Panc1 (cell line): ENCODE results near the gene ARHGEF6. TPM values are rescaled to one million over a fixed set of nuclear protein-coding genes. Genes with fewer than 3 reads are reported as not detected.

Experiments used
- ATAC-seq: fragments of 200-7000 bp; cut with Tn5 transposase; 2 replicates; pipeline ENCODE4 v1.9.1; 2020; ENCODE audit warnings: mild to moderate bottlenecking, moderate library complexity
- BruUV-seq: library from RNA; stranded (reverse); fragments of 400-500 nt; replicated peaks from 2 replicates; lab custom pipeline; 2021; lab: Mats Ljungman, UMichigan
- CTCF ChIA-PET: fragments of 300-600 bp; sonication (Branson Sonifier 250); formaldehyde crosslinking; loops from one replicate; lab custom pipeline; 2022; ENCODE audit warnings: antibody characterized with exemption; lab: Charles Lee
- POLR2A ChIA-PET: fragments of 300-600 bp; sonication (Branson Sonifier 250); formaldehyde crosslinking; loops from one replicate; lab custom pipeline; 2022; ENCODE audit warnings: antibody characterized with exemption; lab: Charles Lee
- DNase-seq: peaks from one replicate; pipeline ENCODE4 v3.0.0-alpha.2; 2010; ENCODE audit warnings: low read depth, low spot score
- H3K27ac ChIP-seq: 2 replicates; pipeline ENCODE4 v1.5.1; 2011; ENCODE audit warnings: mild to moderate bottlenecking, low read length, inconsistent platforms
- H3K27me3 ChIP-seq: fragments of 200-500 bp; sonication (Bioruptor generic); 2 replicates; pipeline ENCODE4 v1.6.0; 2014; ENCODE audit warnings: low read length, inconsistent platforms; ENCODE audit not compliant: control insufficient read depth, insufficient read depth
- H3K36me3 ChIP-seq: fragments of 200-500 bp; sonication (Bioruptor generic); 2 replicates; pipeline ENCODE4 v1.5.1; 2014; ENCODE audit warnings: inconsistent platforms, mild to moderate bottlenecking, low read length, moderate library complexity; ENCODE audit not compliant: control insufficient read depth, insufficient read depth
- H3K4me1 ChIP-seq: 2 replicates; pipeline ENCODE4 v1.5.1; 2011; ENCODE audit warnings: inconsistent platforms, mild to moderate bottlenecking, low read length, moderate library complexity; ENCODE audit not compliant: control insufficient read depth, insufficient read depth
- H3K4me3 ChIP-seq, 2 experiments: 2 replicates each; pipeline ENCODE4 v1.5.1; 2011 to 2012; ENCODE audit warnings: low read depth in 2 of 2, low read length in 2 of 2, mild to moderate bottlenecking in 2 of 2, inconsistent platforms in 1 of 2, moderate library complexity in 1 of 2
- H3K9me3 ChIP-seq: fragments of 200-500 bp; sonication (Bioruptor generic); 2 replicates; pipeline ENCODE4 v1.5.1; 2014; ENCODE audit warnings: low read depth, mild to moderate bottlenecking, inconsistent platforms, low read length, moderate library complexity; ENCODE audit not compliant: control insufficient read depth, insufficient read depth
- POLR2AphosphoS5 ChIP-seq: IDR thresholded peaks from 2 replicates; pipeline ENCODE4 v1.6.1; 2012; ENCODE audit warnings: mild to moderate bottlenecking, low read depth, low read length, moderate library complexity
- SIN3A ChIP-seq: IDR thresholded peaks from 2 replicates; pipeline ENCODE4 v1.6.1; 2012; ENCODE audit warnings: low read depth, mild to moderate bottlenecking, low read length, moderate library complexity, borderline replicate concordance; ENCODE audit not compliant: insufficient read depth
- TCF7L2 ChIP-seq: IDR thresholded peaks from 2 replicates; pipeline ENCODE4 v1.6.1; 2011; ENCODE audit warnings: mild to moderate bottlenecking, low read depth, low read length, inconsistent platforms
- in situ Hi-C: cut with HindIII; loops from 2 replicates; pipeline ENCODE4 v1.10.0; 2016; ENCODE audit warnings: low sequenced_read_pairs, low pct_unique_long_range_greater_than_20kb
- intact Hi-C: fragments of 100-400 bp; cut with micrococcal nuclease; formaldehyde crosslinking; loops from one replicate; pipeline ENCODE4 v1.10.0; 2022; ENCODE audit not compliant: unreplicated experiment
- total RNA-seq: library from RNA; stranded (reverse); gene quantifications from one replicate; pipeline ENCODE4 v1.2.1, GENCODE V29; 2021; ENCODE audit not compliant: unreplicated experiment
- TF ChIP-seq, protein P1 (sequence below), 2 experiments: IDR thresholded peaks; 2 replicates each; pipeline ENCODE4 v1.6.1; 2011 to 2012; ENCODE audit warnings: low read depth in 2 of 2, control low read depth in 1 of 2, low read length in 1 of 2, mild to moderate bottlenecking in 1 of 2, moderate library complexity in 1 of 2; ENCODE audit not compliant: insufficient read depth in 1 of 2
- TF ChIP-seq, protein P2 (sequence below): fragments of 450-650 bp; IDR thresholded peaks from 2 replicates; pipeline ENCODE4 v1.5.1; 2017; ENCODE audit warnings: mild to moderate bottlenecking

ARHGEF6 gene
- total RNA-seq, 1 experiment from 2014 or later = 35.5 TPM

- ATAC-seq (no peak), DNase-seq (no peak)
- Histone ChIP-seq H3K4me1 (peaks cover 3% of the 10 kb centered on the region; the same call in 1 of the 2 replicates), H3K27ac (no peak overlapping the region), H3K4me3 (no peak overlapping the region), H3K36me3 (no peaks in the 10 kb centered on the region), H3K27me3 (no peaks in the 10 kb centered on the region), H3K9me3 (no peaks in the 10 kb centered on the region)
- ChIA-PET POLR2A (no interaction called here), CTCF (no interaction called here)
- intact Hi-C loops (no loop called here), in situ Hi-C loops (no loop called here)
- BruUV-seq = no TSS peak
- TF ChIP-seq, protein P1, sequence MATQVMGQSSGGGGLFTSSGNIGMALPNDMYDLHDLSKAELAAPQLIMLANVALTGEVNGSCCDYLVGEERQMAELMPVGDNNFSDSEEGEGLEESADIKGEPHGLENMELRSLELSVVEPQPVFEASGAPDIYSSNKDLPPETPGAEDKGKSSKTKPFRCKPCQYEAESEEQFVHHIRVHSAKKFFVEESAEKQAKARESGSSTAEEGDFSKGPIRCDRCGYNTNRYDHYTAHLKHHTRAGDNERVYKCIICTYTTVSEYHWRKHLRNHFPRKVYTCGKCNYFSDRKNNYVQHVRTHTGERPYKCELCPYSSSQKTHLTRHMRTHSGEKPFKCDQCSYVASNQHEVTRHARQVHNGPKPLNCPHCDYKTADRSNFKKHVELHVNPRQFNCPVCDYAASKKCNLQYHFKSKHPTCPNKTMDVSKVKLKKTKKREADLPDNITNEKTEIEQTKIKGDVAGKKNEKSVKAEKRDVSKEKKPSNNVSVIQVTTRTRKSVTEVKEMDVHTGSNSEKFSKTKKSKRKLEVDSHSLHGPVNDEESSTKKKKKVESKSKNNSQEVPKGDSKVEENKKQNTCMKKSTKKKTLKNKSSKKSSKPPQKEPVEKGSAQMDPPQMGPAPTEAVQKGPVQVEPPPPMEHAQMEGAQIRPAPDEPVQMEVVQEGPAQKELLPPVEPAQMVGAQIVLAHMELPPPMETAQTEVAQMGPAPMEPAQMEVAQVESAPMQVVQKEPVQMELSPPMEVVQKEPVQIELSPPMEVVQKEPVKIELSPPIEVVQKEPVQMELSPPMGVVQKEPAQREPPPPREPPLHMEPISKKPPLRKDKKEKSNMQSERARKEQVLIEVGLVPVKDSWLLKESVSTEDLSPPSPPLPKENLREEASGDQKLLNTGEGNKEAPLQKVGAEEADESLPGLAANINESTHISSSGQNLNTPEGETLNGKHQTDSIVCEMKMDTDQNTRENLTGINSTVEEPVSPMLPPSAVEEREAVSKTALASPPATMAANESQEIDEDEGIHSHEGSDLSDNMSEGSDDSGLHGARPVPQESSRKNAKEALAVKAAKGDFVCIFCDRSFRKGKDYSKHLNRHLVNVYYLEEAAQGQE (IDR thresholded peaks at IDR 0.05; ENCODE audit: insufficient read depth in 1 of 2, low read depth in 2 of 2, low read length in 1 of 2) = no peak
- TF ChIP-seq TCF7L2 = no peak
- no peak for TF ChIP-seq POLR2AphosphoS5
- TF ChIP-seq, protein P2, sequence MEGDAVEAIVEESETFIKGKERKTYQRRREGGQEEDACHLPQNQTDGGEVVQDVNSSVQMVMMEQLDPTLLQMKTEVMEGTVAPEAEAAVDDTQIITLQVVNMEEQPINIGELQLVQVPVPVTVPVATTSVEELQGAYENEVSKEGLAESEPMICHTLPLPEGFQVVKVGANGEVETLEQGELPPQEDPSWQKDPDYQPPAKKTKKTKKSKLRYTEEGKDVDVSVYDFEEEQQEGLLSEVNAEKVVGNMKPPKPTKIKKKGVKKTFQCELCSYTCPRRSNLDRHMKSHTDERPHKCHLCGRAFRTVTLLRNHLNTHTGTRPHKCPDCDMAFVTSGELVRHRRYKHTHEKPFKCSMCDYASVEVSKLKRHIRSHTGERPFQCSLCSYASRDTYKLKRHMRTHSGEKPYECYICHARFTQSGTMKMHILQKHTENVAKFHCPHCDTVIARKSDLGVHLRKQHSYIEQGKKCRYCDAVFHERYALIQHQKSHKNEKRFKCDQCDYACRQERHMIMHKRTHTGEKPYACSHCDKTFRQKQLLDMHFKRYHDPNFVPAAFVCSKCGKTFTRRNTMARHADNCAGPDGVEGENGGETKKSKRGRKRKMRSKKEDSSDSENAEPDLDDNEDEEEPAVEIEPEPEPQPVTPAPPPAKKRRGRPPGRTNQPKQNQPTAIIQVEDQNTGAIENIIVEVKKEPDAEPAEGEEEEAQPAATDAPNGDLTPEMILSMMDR = no peak
- no peak for TF ChIP-seq SIN3A
Measured at GRCh38 chrX:136671006-136671610, 109.6 kb downstream of the ARHGEF6 start.

GRCh38 chrX:136667446-136668168 is 113.1 kb downstream of the ARHGEF6 start:
- Histone ChIP-seq H3K9me3 (no peaks in the 10 kb centered on the region), H3K4me1 (peaks cover 3% of the 10 kb centered on the region; the same call in 1 of the 2 replicates), H3K27ac (no peak overlapping the region; the same call in 1 of the 2 replicates), H3K36me3 (no peaks in the 10 kb centered on the region), H3K27me3 (no peaks in the 10 kb centered on the region), H3K4me3 (no peak overlapping the region)
- intact Hi-C loops = no loop called here
- ATAC-seq (no peak), DNase-seq (no peak)
- ChIA-PET CTCF (no interaction called here), POLR2A (no interaction called here)
- in situ Hi-C loops = no loop called here
- TF ChIP-seq SIN3A = no peak
- TF ChIP-seq, protein P1 (IDR thresholded peaks at IDR 0.05; ENCODE audit: insufficient read depth in 1 of 2, low read depth in 2 of 2, low read length in 1 of 2) = no peak
- TF ChIP-seq, protein P2 = no peak
- BruUV-seq = no TSS peak
